NCI-H748 (cell line): ENCODE results near the gene PROS1.

ENCODE experiments used
- DNase-seq: peaks from one replicate; lab custom pipeline; 2025; ENCODE audit not compliant: unreplicated experiment; lab: John Stamatoyannopoulos, UW

PROS1 gene

DNA sequence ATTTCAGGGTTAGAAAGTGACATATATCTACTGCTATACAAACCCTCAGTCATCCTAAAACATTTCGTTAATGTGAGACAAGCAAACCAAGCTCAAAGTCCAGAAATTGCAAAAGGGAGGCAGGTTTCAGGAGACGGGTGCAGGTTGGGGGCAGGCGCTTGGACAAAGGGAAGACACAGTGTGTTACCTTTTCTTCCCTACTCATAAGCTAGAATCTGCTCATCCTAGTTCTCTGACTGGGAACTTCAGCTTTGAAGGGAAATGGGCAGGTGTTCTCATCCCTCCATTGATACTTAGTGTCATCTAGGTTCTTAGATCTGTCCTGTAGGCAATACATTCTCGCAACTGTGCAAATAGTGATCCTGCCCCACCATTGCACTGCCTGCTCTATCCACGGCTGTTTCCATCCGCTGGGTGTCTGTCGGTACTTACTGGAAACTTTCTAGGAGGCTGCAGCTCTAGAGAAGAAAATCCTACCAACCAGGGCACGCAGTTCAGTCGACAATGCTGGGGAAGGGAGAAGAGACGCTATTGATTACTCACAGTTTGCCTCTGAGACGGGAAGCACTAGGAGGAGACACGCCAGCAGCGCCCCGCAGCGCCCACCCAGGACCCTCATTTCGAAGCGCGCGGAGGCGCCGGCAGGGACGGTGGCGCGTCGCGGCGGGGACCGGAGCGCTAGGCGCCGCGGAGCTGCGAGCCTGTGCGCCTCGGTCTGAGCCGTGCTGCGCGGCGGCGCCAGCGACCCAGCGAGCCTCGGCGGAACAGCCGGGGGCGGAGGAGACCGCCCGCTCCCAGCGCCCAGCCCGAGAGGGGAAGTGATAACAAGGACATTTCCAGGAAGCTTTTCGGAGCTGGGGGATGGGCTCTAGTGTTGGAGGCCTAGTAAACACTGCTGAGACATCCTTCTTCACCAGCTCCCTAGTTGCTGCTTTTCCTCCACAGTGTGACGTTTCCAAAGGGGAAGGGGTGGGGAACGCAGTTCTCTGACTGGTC, at the start of gene PROS1:
TSS of gene PROS1 (minus strand) at position 766 of the 996 bp plus-strand sequence. CDS start at position 619, 147 bp downstream.
- peak; percentile 78 for DNase-seq

DNA sequence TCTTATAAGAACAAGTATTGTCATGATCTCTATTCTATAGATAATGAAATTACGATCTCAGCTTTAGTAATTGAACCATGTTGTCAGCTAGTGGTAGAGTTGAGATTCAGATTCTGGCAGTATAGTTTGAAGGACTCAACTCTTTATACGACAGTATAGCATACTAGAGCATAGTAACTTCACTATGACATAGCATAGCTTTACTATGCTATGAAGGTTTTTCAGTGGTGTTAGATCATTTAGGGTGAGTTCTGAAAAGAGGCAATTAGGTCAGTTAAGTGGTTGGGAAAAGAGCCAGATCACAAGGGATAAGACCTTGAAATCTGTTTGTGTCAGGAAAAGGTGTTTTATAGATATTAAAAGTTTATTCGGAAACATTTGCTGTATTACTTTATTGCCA, 46.6 kb upstream of the PROS1 start:
- no peak for DNase-seq

DNA sequence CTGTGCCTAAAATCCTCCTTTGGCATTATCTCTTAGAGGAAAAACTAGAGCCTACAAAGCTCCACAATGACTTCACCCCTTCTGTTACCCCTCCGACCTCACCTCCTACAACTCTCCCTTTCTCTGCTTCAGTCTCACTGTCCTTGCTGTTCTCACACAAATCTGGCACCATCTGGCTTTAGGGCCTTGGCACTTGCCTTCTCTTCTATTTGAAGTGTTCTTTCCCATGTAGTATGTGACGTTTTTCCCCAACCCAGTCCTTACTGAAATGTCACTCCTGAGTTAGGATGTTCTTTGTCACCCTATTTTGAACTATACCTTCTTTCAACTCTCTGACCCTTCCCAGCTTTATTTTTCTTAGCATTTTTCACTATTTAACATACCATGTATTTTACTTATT, 46.0 kb upstream of the PROS1 start:
- no peak for DNase-seq

DNA sequence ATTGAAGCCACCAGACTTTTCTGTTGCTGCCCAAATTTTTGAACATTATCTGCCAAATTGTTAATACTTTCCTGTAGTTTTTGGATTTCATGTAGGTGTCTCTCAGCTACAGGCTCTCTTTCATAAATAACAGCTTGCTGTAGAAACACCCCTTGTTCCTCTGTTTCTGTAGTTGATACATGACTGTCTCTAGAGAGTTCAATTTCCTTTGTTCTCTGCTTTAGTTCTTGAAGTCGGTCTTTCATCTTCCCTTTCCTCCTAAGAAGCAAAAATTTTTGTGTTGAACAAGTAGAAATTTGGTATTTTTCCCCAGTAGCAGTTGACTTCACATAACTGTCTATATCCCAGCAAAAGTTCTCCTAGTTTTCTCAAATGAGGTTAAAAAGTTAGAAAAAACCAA, 41.3 kb upstream of the PROS1 start:
- no peak for DNase-seq

DNA sequence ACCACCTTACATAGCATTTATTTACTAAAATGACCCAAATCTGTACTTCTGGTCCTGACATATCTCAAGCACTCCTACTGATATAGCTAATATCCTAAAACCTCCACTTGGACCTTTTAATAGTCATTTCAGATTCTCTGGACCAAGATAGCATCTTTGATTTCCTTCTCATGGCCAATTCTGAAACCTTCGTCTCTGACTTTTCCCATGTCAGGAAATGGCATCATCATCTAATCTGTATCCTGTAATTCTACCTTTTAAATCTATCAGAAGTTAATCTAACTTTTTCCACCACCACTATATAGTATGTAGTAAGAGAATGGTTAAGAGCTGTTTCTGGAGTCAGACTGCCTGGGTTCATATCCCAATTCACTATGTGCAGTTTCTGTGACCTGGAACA, 38.5 kb upstream of the PROS1 start:
- no peak for DNase-seq

DNA sequence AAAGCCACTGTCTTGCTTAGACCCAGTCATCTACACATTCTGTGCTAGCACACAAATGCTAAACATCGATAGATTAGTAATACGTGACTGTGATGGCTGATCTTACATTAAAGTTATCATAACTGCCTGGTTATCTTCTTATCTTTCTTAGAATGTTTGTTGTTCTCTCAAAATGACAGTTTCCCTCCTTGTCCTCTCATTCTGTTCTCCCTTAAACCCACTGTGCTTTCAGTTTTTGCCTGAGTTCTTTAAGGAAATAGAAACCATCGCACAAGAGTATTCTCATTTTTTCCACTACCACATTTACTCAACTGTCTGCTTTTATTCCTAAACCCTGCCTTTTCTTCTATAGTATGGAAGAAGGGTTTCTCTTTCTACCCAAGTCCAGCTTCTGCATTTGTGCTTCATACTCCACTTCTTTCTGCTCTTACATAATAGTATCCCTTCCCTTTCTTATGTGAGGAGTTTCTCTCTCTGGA, 37.6 kb upstream of the PROS1 start:
- no peak for DNase-seq

DNA sequence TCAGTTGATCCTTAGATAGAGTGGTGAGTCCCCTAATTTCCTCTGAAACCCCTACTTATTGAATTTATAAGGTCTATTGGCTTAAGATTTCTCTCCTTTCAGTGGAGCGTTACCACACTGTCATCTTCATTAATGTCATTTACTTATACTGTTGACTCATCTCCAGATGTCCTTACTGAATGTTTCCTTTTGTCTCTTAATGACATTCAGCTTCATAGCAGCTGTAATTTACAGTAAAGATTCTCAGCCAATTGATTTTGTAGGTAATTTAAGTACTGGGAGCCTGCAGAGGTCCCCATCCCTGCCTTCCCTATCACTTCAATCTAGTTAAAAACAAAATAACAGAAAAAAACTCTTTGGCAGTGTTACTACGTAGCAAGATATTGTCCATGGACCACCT, 35.9 kb upstream of the PROS1 start:
- peak; percentile 70 for DNase-seq

DNA sequence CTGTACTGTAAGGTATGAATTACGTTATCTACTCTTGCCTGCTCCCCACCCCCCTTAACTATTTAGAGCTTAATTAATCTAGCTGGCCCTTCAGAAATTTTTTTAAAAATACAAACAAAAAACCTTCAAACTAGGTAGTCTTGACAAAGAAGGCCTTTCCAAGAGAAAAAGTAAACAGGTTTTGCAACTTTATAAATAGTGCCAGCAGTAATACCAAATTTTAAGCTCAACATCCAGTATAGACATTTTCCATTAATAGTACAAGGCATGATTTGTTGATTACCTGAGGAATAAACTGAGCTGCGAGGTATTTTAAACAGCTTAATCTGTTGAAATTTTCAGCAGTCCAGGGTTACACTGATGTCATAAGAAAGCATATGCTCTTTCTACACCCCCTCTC, 34.6 kb upstream of the PROS1 start:
- DNase-seq, result no peak

DNA sequence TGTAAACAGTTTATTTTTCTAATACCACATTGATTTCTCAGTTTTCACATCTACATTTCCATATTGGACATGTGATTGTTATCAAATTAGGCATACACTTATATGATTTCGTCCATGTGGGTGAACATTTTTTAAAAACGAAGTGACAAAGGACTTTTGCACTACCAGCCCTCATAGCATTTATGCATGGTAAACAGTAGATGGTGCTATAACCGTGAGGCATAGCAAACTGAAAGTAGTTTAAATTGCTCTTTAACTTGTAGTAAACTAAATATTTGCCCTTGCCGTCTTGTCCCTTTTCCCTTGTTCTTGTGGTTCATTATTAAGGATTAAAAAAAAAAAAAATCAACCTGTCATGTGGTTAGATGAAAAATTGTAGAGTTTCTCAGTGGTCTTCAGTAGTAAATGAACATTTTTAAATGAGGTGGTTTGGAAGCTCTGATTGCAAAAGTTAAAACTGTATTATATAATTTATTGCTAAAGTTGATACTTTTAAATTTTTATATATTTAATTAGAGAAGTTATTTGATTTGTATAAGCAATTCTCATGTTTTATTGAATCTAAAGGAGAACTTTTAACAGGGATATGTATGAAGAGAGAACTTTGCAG, 30.7 kb upstream of the PROS1 start:
- DNase-seq, result peak; percentile 51

DNA sequence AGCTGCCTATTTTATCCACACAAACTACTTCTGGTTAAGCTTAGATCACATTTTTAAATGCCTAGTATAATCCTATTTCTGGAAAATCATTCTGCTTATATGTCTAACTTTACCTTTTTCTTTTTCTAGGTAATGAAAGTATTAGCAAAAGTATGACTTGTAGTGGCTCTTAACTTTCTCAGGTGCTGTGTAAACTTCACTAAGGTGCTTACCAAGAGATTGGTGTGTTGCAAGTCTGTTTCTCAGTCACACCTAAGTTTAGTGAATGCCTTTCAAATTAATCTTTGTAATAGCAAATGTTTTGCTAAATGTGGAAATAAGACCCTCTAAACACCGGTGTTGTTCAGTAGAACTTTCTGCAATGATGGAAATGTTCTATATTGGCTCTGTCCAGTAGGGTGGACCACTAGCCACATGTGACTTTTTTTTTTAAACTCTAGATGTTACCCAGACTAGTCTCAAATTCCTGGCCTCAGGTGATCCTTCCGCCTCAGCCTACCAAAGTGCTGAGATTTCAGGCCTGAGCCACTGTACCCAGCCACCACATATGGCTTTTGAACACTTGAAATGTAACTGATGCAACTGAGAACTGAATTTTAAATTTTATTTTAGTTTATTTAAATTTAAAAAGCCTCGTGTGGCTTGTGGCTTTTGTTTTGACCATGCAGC, 28.3 kb upstream of the PROS1 start:
- no peak for DNase-seq

DNA sequence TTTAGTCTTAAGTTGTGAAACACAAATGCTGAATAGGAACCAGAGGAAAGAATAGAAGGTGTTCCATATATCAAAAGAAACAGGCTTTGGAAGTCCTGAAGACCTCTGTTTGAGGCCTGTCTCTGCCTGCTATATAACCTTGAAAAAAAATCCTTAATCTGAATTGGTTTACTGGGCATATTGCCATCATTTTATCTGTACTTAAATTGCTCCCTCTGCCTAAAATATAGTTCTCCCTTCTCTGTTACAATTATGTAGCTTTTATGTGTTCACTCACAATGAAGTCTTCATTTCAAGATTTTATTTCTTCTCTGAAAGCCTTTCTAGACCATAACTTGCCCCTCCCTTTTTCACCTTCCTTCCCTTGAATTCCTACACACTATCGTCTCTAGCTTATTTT, 27.5 kb upstream of the PROS1 start:
- no peak for DNase-seq

DNA sequence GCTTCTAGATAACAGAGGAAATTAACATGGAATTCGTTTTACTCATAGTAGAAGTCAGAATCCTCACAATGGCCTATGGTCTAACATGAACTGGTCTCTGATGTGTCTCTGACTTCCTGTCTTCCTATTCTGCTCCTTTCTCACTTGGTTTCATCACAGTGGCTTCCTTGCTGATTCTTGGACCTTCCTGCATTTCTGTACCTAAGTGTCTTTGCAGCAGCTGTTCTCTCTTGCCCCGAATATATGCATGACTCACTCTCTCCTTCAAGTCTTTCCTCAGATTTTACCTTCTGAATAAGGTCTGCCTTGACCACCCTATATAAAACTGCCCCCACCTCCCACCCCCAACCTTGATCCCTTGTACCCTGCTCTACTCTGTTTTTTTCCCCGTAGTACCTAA, 20.4 kb upstream of the PROS1 start:
- DNase-seq, result no peak

DNA sequence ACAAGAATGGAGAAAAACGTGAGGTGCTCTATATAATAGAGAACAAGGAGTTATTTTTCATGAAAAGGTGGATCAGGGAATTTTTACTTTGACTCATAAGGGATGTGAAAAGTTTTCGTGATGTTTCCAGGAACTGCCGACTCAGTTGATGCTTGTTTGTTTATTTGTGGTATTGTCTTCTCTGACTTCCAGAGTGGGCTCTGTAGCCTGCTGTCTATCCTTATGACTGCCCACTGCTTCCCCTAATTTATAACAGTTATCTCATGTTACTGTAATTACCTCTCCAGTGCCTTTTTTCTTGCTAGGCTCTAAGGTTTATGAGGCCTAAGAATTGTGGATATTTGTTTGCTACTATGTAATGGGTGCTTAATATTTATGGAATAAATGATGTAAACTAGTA, 18.5 kb upstream of the PROS1 start:
- DNase-seq, result no peak

DNA sequence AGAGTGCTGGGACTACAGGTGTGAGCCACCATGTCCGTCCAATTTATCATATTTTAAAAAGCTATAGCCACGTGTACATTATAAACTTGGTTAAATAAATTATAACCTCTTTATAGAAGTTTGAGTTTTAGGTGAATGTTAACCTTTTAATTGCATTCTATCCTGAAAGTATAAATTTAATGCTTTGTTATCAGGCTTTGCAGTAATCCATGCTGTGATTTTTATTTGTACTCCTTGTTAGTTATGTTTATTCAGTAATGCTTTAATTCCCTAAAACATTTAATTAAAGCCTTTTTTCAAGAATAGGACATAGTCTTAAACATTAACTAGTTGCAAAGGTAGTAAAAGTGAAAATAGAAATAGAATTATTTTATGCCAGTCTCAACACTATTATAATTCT, 17.9 kb upstream of the PROS1 start:
- no peak for DNase-seq

DNA sequence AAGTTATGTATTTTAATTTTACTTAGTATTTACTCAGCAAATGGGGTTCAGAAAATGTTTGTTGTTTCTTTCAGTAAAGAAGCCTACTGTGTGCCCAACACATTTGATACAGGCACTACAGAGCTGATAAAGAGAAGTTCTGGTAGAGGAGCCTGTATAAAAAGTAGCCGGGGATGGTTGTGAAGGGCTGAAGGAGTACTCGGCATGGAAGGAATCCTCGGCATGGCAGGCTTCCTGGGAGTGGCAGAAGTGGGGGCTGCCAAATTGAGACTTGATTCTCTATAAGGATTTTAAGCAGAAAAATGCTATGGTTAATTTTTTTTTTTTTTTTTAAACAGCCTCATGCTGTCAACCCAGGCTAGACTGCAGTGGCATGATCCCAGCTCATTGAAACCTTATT, 15.5 kb upstream of the PROS1 start:
- DNase-seq, result no peak

DNA sequence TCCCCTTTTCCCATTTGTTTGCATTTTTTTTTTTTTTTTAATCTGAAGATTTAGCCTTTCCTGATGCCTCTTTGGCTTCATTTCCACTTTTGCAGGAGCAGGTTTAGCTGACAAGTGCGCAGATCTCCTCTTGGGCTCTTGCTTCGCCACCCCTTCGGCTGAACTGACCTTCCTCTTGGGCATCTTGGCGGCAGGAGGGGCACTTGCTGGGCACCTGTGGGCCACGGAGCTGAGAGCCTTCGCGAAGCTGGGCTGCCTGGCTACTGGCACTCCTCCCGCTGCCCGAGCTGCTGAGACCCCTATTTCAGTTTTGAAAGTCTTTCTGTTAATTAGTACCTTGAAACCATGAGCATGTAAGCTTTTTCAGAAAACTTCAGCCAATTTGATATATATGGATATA, 15.1 kb upstream of the PROS1 start:
- no peak for DNase-seq

DNA sequence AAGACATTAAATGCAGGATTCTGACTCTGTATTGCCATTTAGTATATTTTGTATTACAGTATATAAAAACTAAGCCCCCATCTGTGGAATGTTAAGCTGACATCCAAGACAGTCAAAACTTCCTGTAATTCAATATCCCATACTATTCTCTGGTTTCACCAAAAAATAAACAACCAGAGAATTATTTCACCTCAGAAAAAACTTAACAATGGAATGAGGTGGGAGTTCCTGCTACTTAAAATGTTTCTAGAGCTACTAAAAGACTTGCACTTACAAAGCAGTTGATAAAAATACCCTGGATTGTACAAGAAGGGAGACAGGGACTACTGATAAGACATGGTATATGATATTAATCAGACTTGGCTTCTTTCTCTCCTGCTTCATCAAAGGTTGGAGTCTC, 14.6 kb upstream of the PROS1 start:
- no peak for DNase-seq

DNA sequence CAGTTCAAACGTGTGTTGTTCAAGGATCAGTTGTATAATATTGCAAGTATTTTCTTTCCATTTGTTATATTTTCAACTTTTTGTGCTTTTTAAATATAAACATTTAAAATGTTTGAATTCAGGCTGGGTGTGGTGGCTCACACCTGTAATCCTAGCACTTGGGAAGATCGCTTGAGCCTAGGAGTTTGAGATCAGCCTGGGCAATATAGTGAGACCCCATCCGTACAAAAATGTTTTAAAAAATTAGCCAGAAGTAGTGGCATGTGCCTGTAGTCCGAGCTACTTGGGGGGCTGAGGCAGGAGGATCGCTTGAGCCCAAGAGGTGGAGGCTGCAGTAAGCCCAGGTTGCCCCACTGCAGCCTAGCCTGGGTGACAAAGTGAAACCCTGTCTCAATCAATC, 10.9 kb upstream of the PROS1 start:
- no peak for DNase-seq

DNA sequence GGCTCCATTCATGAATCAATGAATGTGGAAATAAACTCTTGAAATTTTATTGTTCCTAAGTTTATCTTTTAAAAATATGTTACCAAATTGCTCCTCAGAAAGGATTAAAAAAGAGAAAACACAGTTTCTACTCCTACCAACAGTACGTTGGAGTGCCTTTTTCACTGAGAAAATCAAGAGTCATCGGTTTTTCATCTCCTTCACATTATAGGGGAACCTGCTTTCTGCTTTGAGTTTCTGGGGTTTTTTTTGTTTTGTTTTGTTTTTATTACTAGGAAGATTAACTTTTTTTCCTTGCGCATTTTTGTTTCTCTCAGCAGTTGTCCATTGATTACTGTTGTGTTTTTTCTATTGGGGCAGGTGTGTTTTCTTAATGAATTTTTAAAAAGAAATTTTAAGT, 9.7 kb upstream of the PROS1 start:
- DNase-seq, result no peak

DNA sequence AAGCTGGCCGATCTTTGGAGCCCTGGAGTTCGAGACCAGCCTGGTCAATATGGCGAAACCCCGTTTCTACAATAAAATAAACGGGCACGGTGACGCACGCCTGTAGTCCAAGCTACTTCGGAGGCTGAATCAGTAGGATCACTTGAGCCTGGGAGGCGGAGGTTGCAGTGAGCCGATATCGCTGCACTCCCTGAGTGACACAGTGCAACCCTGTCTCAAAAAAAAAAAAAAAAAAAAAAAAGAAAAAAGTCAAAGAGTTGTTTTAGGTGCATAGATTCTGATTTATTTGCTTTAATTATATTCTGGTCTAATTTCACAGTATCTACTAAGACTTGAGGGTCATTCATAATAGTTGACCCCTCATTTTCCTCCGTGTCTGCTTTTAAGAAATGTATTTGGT, 8.0 kb upstream of the PROS1 start:
- DNase-seq, result no peak

DNA sequence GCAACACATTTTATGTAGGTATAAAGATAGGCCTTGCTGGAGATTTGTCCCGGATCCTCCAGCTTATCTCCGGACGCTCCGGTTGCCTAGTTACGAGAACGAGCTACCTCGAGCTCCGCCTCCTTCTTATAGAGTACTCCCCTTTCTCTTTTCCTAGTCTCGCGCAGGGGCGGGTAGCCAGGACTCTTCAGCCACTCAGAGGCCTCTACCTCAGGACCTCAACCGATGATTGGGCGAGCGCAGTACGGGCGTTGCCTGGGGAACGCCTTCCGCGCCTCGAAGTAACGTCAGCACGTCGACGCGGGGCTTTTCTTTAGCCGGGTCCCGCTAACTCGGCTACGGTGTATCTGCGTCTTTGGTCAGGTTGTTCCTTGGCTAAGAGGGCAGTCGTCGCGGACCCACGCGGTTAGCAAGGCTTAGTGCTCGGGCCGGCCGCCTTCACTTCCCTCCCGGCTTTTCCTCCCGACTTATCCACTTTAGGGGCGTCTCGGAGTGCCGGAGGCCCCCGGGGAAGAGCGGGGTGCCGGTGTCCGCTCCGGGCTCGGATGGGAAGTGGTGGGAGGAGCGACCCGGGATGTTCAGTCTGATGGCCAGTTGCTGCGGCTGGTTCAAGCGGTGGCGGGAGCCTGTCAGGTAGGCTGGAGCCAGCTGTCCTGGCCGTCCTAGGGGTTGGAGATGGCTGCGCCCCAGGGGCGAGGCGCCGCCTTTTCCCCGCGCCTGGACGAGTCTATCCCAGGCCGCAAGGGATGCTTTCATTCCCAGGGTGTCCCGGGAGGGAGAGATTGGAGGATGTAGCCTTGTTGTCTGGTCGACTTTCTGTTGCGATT, 6.4 kb upstream of the PROS1 start, which contains the start of gene ARL13B:
TSS of gene ARL13B (plus strand) at position 306 of the 827 bp plus-strand sequence. CDS start at position 575, 269 bp downstream.
- DNase-seq, result peak; percentile 98
